ENCODE data around the gene ATRN. TPM values are rescaled to one million over a fixed set of nuclear protein-coding genes. Genes with fewer than 3 reads are reported as not detected.

The ATRN gene
- total and polyA plus RNA-seq, 2 donors (not counting 3 experiments of a cell fraction or from before 2014, with no cell fraction given), result 32.3 to 33.1 TPM

GRCh38 chr20:3471397-3472021, 691 bp downstream of the ATRN start:
- Histone ChIP-seq H3K9me1 (replicated peaks; ENCODE audit: control insufficient read depth, extremely low read depth, insufficient read depth, low read length) (no peaks in the 10 kb centered on the region), H4K20me1 (replicated peaks; ENCODE audit: control insufficient read depth, extremely low read depth, insufficient read depth, low read length) (peaks cover 4% of the 10 kb centered on the region), H3K9me3 (replicated peaks; ENCODE audit: control insufficient read depth, insufficient read depth, low read length) (no peaks in the 10 kb centered on the region), H3K4me3 (replicated peaks in 1 of 3; ENCODE audit: insufficient read depth in 1 of 3, low read depth in 1 of 3, low read length in 3 of 3) (peak overlapping the region; percentile 79 to 87 (median 85)), H3K4me2 (ENCODE audit: insufficient read depth, low read length) (peak overlapping the region; percentile 94), H2AFZ (ENCODE audit: low read depth, low read length) (peak overlapping the region; percentile 98), H3K27me3 (ENCODE audit: control insufficient read depth in 2 of 2, insufficient read depth in 2 of 2, low read length in 2 of 2) (peaks cover 6 to 9% of the 10 kb centered on the region in 2 experiments), H3K27ac (ENCODE audit: insufficient read depth, low read depth, low read length) (no peak overlapping the region), H3K79me2 (ENCODE audit: control insufficient read depth, insufficient read depth, low read length) (peaks cover 30% of the 10 kb centered on the region), H3K36me3 (ENCODE audit: control insufficient read depth in 2 of 2, extremely low read depth in 1 of 2, insufficient read depth in 2 of 2, low read length in 2 of 2) (no peaks in the 10 kb centered on the region), H3K9ac (replicated peaks; ENCODE audit: extremely low read depth, insufficient read depth, low read length) (peak overlapping the region; percentile 81), H3K4me1 (ENCODE audit: control insufficient read depth, extremely low read depth, insufficient read depth, low read length) (peaks cover 11% of the 10 kb centered on the region)
- no peak for FAIRE-seq
- CTCF ChIA-PET, result interaction anchor here (1.4 to 3.8 kb wide), 2 partner anchors 12 to 92 kb away, joined by 4 to 11 read pairs; no protein-coding TSS in a partner anchor
- POLR2A ChIA-PET, result no interaction called here
- dilution Hi-C loops (cut with MboI; ENCODE audit: extremely low pct_ligation_motif_present, low sequenced_read_pairs), result no loop called here
- no TSS peak for BruUV-seq (replicated peaks)
- TF ChIP-seq POLR2A (IDR thresholded peaks at IDR 0.05; ENCODE audit: low read depth, low read length), result no peak
- no peak for TF ChIP-seq CTCF (IDR thresholded peaks at IDR 0.05; ENCODE audit: extremely low read depth in 1 of 2, insufficient read depth in 1 of 2, low read depth in 1 of 2, low read length in 2 of 2)
- TF ChIP-seq EZH2 (IDR thresholded peaks at IDR 0.05; ENCODE audit: borderline replicate concordance, low read depth, low read length, severe bottlenecking), result no peak
- TF ChIP-seq GATA2 (IDR thresholded peaks at IDR 0.05; ENCODE audit: insufficient read depth, insufficient read length, low read depth, low read length), result no peak
- TF ChIP-seq, protein P1, sequence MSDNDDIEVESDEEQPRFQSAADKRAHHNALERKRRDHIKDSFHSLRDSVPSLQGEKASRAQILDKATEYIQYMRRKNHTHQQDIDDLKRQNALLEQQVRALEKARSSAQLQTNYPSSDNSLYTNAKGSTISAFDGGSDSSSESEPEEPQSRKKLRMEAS (IDR thresholded peaks at IDR 0.05; ENCODE audit: insufficient read depth, insufficient read length), result no peak
- no peak for TF ChIP-seq POLR2AphosphoS5 (IDR thresholded peaks at IDR 0.05; ENCODE audit: insufficient read depth, low read depth, low read length)
- no peak for TF ChIP-seq JUN (IDR thresholded peaks at IDR 0.05; ENCODE audit: borderline replicate concordance, insufficient read depth, insufficient read length, low read depth)
- TF ChIP-seq MYC (IDR thresholded peaks at IDR 0.05; ENCODE audit: low read depth, low read length), result no peak
- no peak for TF ChIP-seq FOS (IDR thresholded peaks at IDR 0.05; ENCODE audit: borderline replicate concordance, insufficient read depth, low read length)
- DNase-seq (ENCODE audit: low read depth, low spot score), result no peak
- intact Hi-C loops (cut with micrococcal nuclease), result loop anchor here (1.0 to 10.0 kb wide), 2 partner anchors 63 to 257 kb away; no protein-coding TSS in a partner anchor
